Parathyroid adenoma (tissue), 2 donors: ENCODE measurements around the gene IL4R.

Experiments
- H2AFZ ChIP-seq: fragments of 300-600 bp; sonication (generic); one replicate; pipeline ENCODE4 v1.7.0; 2017; ENCODE audit warnings: antibody characterized with exemption, mild to moderate bottlenecking
- H3K27ac ChIP-seq: fragments of 300-600 bp; sonication (generic); one replicate; pipeline ENCODE4 v1.7.0; 2017
- H3K27me3 ChIP-seq: fragments of 300-600 bp; sonication (generic); one replicate; pipeline ENCODE4 v1.7.0; 2017; ENCODE audit warnings: low read length; ENCODE audit not compliant: control insufficient read depth, insufficient read depth
- H3K36me3 ChIP-seq: fragments of 300-600 bp; sonication (generic); one replicate; pipeline ENCODE4 v1.7.0; 2017; ENCODE audit warnings: low read length; ENCODE audit not compliant: control insufficient read depth, insufficient read depth
- H3K4me1 ChIP-seq: fragments of 300-600 bp; sonication (generic); one replicate; pipeline ENCODE4 v1.7.0; 2017; ENCODE audit warnings: control low read depth
- H3K4me2 ChIP-seq: fragments of 300-600 bp; sonication (generic); one replicate; pipeline ENCODE4 v1.7.0; 2017; ENCODE audit warnings: low read length
- H3K4me3 ChIP-seq: fragments of 300-600 bp; sonication (generic); one replicate; pipeline ENCODE4 v1.7.0; 2017; ENCODE audit warnings: low read depth, low read length
- H3K79me2 ChIP-seq: fragments of 300-600 bp; sonication (generic); one replicate; pipeline ENCODE4 v1.7.0; 2017; ENCODE audit warnings: control low read depth
- H3K9ac ChIP-seq: fragments of 300-600 bp; sonication (generic); one replicate; pipeline ENCODE4 v1.7.0; 2017; ENCODE audit warnings: mild to moderate bottlenecking
- H3K9me3 ChIP-seq: fragments of 300-600 bp; sonication (generic); one replicate; pipeline ENCODE4 v1.7.0; 2017; ENCODE audit warnings: low read length; ENCODE audit not compliant: control insufficient read depth
- TF ChIP-seq, protein P1 (sequence below): fragments of 300-600 bp; sonication (generic); IDR thresholded peaks from one replicate; pipeline ENCODE4 v1.7.0; 2017; ENCODE audit warnings: antibody characterized with exemption, mild to moderate bottlenecking
- donor health status: primary hyperparathyroidism.

IL4R gene

DNA sequence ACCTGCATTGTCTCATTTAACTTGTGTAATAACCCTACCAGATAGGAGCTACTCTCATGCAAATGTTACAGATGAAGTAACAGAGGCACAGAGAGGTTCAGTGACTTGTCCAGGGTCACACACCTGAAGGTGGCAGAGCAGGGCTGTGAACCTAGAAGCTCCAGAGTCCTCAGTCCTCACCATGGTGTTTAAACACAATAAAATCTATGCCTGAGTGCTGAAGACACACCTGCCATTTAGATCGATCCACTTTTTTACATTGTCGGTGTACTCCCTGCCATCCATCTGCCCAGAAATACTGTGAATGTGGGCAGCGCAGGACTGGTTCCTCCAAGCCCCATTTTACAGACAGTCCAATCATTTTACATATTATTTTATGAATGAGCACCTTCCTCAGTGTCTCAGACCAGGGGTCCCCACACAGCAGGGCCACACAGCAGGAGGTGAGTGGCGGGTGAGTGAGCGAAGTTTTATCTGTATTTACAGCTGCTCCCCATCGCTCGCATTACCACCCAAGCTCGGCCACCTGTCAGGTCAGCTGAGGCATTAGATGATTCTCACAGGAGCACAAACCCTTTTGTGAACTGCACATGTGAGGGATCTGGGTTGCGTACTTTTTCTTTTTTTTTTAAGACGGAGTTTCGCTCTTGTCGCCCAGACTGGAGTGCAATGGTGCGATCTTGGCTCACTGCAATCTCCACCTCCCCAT is 5.6 kb downstream of the IL4R start:
- Histone ChIP-seq H3K4me3 (no peak overlapping the region), H3K9me3 (no peaks in the 10 kb centered on the region), H2AFZ (no peak overlapping the region), H3K27ac (no peak overlapping the region), H3K4me1 (peaks cover 7% of the 10 kb centered on the region), H3K9ac (no peak overlapping the region), H3K4me2 (no peak overlapping the region), H3K27me3 (no peaks in the 10 kb centered on the region), H3K79me2 (peaks cover 3% of the 10 kb centered on the region), H3K36me3 (no peaks in the 10 kb centered on the region)
- TF ChIP-seq, protein P1, sequence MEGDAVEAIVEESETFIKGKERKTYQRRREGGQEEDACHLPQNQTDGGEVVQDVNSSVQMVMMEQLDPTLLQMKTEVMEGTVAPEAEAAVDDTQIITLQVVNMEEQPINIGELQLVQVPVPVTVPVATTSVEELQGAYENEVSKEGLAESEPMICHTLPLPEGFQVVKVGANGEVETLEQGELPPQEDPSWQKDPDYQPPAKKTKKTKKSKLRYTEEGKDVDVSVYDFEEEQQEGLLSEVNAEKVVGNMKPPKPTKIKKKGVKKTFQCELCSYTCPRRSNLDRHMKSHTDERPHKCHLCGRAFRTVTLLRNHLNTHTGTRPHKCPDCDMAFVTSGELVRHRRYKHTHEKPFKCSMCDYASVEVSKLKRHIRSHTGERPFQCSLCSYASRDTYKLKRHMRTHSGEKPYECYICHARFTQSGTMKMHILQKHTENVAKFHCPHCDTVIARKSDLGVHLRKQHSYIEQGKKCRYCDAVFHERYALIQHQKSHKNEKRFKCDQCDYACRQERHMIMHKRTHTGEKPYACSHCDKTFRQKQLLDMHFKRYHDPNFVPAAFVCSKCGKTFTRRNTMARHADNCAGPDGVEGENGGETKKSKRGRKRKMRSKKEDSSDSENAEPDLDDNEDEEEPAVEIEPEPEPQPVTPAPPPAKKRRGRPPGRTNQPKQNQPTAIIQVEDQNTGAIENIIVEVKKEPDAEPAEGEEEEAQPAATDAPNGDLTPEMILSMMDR = no peak

DNA sequence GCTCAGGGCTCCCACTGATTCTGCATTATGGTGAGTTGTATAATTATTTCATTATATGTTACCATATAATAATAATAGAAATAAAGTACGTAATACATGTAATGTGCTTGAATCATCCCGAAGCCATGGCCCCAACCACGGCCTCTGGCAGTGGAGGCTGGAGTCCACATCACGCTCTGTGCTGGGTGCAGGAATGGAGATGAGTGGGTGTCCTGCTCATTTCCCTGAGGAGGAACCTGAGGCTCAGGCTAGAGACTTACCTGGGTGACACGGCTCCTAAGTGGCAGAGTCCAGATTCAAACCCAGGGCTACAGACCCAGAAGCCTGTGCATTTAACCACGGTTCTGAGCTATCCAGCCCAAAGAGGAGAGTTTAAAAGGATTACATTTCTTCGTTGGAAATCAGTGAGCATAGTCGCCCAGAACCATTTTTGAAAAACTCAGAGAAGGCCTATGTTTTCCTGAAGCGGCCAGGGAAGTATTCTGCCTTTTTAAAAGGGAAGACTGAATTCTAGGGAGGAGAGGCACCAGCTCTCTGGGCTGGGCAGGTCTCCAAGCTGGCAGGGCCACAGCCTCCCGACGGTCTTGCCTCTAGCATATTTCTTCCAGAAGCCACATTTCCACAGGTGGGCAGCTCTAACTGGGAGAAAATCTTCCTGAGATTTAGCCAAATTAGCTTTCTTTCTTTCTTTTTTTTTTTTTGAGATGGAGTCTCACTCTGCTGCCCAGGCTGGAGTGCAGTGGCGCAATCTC is 6.7 kb downstream of the IL4R start:
- Histone ChIP-seq H3K27ac (no peak overlapping the region), H3K79me2 (peaks cover 3% of the 10 kb centered on the region), H3K4me3 (no peak overlapping the region), H3K4me1 (peaks cover 3% of the 10 kb centered on the region), H3K9me3 (no peaks in the 10 kb centered on the region), H3K9ac (no peak overlapping the region), H3K4me2 (no peak overlapping the region), H2AFZ (no peak overlapping the region), H3K36me3 (no peaks in the 10 kb centered on the region), H3K27me3 (no peaks in the 10 kb centered on the region)
- TF ChIP-seq, protein P1 = no peak

DNA sequence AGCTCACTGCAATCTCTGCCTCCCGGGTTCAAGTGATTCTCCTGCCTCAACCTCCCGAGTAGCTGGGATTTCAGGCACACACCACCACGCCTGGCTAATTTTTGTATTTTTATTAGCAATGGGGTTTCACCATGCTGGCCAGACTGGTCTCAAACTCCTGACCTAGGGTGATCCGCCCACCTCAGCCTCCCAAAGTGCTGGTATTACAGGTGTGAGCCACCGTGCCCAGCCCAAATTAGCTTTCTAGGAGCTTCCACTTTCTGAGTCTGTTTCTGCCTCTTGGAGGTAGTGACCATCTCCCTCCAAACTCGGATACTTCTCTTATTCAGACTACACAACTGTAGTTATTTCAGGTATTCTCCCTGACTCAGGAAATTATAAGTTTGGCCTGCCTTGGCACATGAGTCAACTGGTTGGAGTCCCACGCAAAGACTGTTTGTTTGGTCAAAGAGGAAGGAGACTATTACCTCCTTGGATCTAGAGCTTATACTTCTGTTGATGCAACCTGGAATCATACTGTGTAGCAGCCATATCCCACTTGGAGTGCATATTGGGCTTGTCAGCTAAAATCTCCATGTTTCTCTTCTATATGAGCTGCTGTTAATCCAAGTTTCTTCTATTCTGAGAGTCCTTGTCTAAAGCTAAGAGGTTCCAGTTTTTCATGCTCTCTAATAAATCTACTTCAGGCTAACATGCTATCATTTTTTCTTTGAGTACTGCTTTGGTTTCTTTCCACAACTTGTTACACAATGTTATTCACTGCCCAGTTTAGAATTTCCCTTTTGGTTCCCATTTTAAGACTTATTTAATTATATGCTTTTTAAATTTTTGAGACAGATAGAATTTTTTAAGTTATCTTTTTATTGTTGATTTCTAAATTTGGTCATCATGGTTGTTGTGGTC is 7.5 kb downstream of the IL4R start:
- Histone ChIP-seq H3K4me3 (no peak overlapping the region), H3K9ac (no peak overlapping the region), H3K4me1 (peaks cover 2% of the 10 kb centered on the region), H3K9me3 (no peaks in the 10 kb centered on the region), H2AFZ (no peak overlapping the region), H3K27me3 (no peaks in the 10 kb centered on the region), H3K27ac (no peak overlapping the region), H3K4me2 (no peak overlapping the region), H3K79me2 (peaks cover 3% of the 10 kb centered on the region), H3K36me3 (no peaks in the 10 kb centered on the region)
- TF ChIP-seq, protein P1 = no peak

DNA sequence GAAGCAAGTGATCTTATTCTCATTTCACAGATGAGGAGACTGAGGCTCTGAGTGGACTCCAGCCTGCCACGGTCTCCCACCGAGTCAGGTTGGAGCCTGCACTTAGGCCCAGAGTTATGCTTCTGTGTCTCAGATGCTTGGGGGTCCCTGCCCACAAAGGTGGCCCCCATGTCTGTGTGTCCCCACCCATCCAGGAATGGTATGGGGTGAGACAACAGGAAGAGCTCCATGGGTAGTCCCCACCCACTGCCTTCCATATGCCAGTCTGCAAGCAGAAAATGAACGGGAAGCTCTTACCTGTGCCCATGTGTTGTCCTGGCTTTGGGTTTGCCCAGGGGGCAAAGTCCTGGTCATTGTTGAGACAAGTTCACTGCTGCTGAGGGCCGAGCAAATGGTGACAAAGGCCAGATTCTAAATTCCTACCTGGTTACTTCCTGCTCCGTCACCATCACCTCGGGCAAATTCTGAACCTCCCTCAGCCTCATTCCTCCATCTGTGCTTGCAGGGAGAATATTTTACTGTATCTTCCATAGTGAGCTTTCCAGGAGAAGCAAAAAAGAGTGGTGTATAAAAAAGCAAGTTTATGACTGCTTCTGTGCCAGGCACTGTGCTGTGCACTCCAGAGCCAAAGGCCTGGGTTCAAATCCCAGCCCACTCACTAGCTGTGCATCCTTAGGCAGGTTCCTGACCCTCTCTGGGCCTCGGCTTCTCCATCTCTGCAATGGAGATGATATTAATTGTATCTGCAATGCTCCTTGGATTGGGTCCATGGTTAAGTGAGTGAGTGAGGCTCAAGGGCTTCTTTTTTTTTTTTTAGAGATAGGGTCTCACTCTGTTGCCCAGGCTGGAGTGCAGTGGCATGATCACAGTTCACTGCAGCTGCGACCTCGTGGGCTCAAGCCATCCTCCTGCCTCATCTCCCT is 9.3 kb downstream of the IL4R start:
- Histone ChIP-seq H3K27me3 (no peaks in the 10 kb centered on the region), H3K9ac (no peak overlapping the region), H3K36me3 (no peaks in the 10 kb centered on the region), H3K4me2 (no peak overlapping the region), H3K4me1 (peaks cover 16% of the 10 kb centered on the region), H3K79me2 (peaks cover 3% of the 10 kb centered on the region), H3K4me3 (no peak overlapping the region), H3K9me3 (no peaks in the 10 kb centered on the region), H2AFZ (no peak overlapping the region), H3K27ac (no peak overlapping the region)
- TF ChIP-seq, protein P1 = no peak
